Osteocyte (in vitro differentiated cells): Measurements from ENCODE around the gene TXNDC17. TPM values are rescaled to one million over a fixed set of nuclear protein-coding genes. Genes with fewer than 3 reads are reported as not detected.

Source experiments
- DNase-seq: peaks from one replicate; pipeline ENCODE4 v3.0.0; 2021; ENCODE audit warnings: mixed read lengths; ENCODE audit not compliant: unreplicated experiment; ENCODE audit errors: extremely low spot score
- H3K27ac Mint-ChIP-seq: one replicate; pipeline ENCODE4 v1.8.0; 2021; ENCODE audit warnings: mild to moderate bottlenecking, mixed read lengths; ENCODE audit not compliant: unreplicated experiment
- H3K27me3 Mint-ChIP-seq: one replicate; pipeline ENCODE4 v1.8.0; 2021; ENCODE audit warnings: mixed read lengths; ENCODE audit not compliant: unreplicated experiment
- H3K36me3 Mint-ChIP-seq: one replicate; pipeline ENCODE4 v1.8.0; 2021; ENCODE audit warnings: mixed read lengths; ENCODE audit not compliant: unreplicated experiment
- H3K4me1 Mint-ChIP-seq: one replicate; pipeline ENCODE4 v1.8.0; 2021; ENCODE audit warnings: mixed read lengths; ENCODE audit not compliant: unreplicated experiment
- H3K4me3 Mint-ChIP-seq: one replicate; pipeline ENCODE4 v1.8.0; 2021; ENCODE audit warnings: mild to moderate bottlenecking, moderate library complexity, mixed read lengths; ENCODE audit not compliant: unreplicated experiment
- H3K9me3 Mint-ChIP-seq: one replicate; pipeline ENCODE4 v1.8.0; 2021; ENCODE audit warnings: mixed read lengths; ENCODE audit not compliant: unreplicated experiment
- total RNA-seq: library from RNA; stranded (reverse); gene quantifications from 2 replicates; pipeline ENCODE4 v1.2.1, GENCODE V29; 2021
- TF ChIP-seq, protein P1 (sequence below): fragments of 200-600 bp; sonication (generic); IDR thresholded peaks from 2 replicates; pipeline ENCODE4 v1.5.0; 2021; ENCODE audit warnings: antibody characterized with exemption, mild to moderate bottlenecking, moderate library complexity

Gene TXNDC17
- total RNA-seq, 1 donor from 2014 or later, result 53.5 TPM

DNA sequence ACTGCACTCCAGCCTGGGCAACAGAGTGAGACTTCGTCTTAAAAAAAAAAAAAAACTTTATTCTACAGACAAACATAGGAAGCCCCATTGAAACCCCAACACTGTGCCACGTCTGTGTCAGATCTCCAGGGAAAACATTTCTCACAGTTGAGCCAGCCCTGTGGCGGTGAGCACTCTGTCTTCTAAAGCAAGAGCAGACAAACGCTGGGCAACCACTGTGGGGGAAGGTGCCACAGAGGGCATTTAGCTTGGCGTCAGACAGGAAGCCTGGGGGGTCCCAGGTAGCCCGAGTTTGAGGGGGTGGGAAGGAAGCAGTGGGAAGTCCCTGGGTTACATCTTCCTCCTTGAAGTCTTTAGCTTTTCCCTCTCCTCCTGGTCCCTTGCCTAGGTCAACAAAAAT, 26.7 kb downstream of the TXNDC17 start:
- DNase-seq, result no peak
- no peaks in the 10 kb centered on the region for H3K4me1 Mint-ChIP-seq
- peaks cover 25% of the 10 kb centered on the region for H3K27me3 Mint-ChIP-seq
- no peak overlapping the region for H3K4me3 Mint-ChIP-seq
- H3K9me3 Mint-ChIP-seq, result no peaks in the 10 kb centered on the region
- H3K36me3 Mint-ChIP-seq, result no peaks in the 10 kb centered on the region
- H3K27ac Mint-ChIP-seq, result no peak overlapping the region
- TF ChIP-seq, protein P1, sequence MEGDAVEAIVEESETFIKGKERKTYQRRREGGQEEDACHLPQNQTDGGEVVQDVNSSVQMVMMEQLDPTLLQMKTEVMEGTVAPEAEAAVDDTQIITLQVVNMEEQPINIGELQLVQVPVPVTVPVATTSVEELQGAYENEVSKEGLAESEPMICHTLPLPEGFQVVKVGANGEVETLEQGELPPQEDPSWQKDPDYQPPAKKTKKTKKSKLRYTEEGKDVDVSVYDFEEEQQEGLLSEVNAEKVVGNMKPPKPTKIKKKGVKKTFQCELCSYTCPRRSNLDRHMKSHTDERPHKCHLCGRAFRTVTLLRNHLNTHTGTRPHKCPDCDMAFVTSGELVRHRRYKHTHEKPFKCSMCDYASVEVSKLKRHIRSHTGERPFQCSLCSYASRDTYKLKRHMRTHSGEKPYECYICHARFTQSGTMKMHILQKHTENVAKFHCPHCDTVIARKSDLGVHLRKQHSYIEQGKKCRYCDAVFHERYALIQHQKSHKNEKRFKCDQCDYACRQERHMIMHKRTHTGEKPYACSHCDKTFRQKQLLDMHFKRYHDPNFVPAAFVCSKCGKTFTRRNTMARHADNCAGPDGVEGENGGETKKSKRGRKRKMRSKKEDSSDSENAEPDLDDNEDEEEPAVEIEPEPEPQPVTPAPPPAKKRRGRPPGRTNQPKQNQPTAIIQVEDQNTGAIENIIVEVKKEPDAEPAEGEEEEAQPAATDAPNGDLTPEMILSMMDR, result no peak

DNA sequence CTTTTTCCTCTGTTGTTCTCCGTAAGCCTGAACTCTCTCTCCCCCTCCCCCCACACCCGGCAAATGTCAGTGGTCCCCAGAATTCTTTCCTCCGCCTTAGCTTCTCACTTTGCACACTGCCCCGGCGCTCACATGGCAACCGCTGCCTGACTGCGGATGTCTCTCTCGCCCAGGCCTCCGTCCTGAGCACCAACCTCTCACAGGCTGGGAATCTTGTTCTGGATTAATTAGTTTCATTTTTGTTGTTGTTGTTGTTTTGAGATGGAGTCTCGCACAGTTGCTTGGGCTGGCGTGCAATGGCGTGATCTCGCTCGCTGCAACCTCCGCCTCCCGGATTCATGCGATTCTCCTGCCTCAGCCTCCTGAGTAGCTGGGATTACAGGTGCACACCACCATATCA, 27.4 kb downstream of the TXNDC17 start:
- Mint-ChIP-seq H3K27ac (no peak overlapping the region), H3K36me3 (no peaks in the 10 kb centered on the region), H3K4me3 (no peak overlapping the region), H3K9me3 (no peaks in the 10 kb centered on the region), H3K27me3 (peaks cover 20% of the 10 kb centered on the region), H3K4me1 (no peaks in the 10 kb centered on the region)
- TF ChIP-seq, protein P1, result no peak
- no peak for DNase-seq

DNA sequence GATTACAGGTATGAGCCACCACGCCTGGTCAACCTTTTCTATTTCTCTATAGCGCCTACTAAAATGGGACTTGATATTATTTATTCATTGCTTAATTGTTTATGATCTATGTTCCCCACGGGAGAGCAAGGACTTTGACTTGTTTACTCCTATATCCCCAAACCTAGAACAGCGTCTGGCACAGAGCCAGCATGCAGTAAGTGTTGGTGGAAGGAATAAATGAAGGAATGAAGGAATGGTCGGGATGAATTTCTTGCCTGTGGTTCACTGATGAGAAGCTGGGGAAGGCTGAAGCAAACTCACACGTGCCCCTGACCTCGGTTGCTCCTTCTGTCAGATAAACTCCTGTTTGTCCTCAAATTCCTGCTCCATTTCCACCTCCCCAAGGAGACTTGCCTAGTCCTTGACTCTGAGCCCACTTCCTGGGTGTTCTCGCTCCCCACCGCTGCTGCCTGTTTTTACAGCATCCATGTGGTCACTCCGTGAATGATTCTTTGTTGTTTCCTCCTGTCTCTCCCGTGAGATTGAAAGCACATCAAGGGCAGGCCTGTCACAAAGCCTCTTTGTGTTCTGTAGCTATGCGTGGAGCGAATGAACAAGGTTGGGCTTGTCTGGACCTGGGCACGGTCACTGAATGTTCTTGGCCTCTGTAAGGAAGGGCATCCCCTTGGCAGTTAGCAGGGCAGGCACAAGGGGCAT, 28.0 kb downstream of the TXNDC17 start:
- TF ChIP-seq, protein P1, result no peak
- Mint-ChIP-seq H3K4me1 (no peaks in the 10 kb centered on the region), H3K27me3 (peaks cover 20% of the 10 kb centered on the region), H3K36me3 (no peaks in the 10 kb centered on the region), H3K9me3 (no peaks in the 10 kb centered on the region), H3K27ac (no peak overlapping the region), H3K4me3 (no peak overlapping the region)
- DNase-seq, result no peak

DNA sequence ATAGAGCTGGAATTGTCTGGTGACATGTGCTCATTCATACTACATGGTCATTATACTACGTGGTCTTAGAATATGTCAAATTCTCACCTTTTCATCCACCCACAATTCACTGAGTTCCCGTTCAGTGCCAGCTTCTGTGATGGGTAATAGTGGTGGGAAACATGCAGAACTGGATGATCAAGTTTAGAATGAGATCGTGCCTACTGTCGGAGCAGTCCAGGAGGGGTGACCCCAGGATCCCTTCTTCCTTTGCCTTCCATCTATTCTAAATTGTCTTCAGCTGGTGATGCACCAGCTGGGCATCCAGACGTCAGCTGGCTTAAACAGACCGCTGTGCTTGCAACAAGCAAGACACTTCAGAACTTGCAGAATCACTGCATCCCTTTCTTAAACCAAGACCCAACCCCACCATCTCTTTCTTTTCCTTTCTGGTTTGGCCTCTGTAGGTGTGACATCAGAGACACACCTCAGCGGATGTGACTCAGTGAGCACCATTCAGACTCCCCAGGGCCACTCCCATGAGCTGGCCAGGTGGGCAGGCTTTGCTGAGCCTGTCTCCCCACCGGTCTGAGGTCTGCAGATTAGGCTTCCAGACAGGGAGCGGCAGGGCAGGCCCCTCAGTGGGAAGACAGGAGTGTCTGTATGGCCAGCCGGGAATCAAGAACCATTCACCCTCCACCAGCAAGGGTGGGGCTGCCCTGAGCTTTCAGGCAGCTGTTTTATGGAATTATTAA, 28.8 kb downstream of the TXNDC17 start:
- no peaks in the 10 kb centered on the region for H3K4me1 Mint-ChIP-seq
- H3K36me3 Mint-ChIP-seq, result no peaks in the 10 kb centered on the region
- H3K4me3 Mint-ChIP-seq, result no peak overlapping the region
- no peaks in the 10 kb centered on the region for H3K9me3 Mint-ChIP-seq
- DNase-seq, result no peak
- TF ChIP-seq, protein P1, result no peak
- no peak overlapping the region for H3K27ac Mint-ChIP-seq
- H3K27me3 Mint-ChIP-seq, result peaks cover 16% of the 10 kb centered on the region

DNA sequence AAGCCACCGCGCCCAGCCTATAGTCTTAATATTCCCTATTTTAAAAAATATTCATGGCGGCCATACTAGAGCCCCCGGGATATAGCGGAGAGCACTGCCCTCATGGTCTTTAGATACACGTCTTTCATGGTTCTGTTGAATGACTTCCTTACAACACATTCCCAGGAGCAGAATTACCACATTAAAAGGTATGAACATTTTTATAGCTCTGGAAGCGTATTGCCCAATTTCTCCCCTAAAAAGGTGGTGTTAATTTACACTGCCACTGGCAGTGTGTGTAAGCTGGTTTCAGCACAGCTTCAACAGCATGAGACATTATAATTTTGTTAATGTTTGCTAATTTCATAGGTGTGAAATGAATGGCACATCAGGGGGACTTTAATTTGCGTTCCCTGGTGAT, 29.7 kb downstream of the TXNDC17 start:
- no peak overlapping the region for H3K27ac Mint-ChIP-seq
- TF ChIP-seq, protein P1, result no peak

More for the DNA sequence above, 29.7 kb downstream of the TXNDC17 start:
- Mint-ChIP-seq H3K4me3 (no peak overlapping the region), H3K27me3 (peaks cover 16% of the 10 kb centered on the region), H3K4me1 (no peaks in the 10 kb centered on the region), H3K36me3 (no peaks in the 10 kb centered on the region), H3K9me3 (no peaks in the 10 kb centered on the region)
- no peak for DNase-seq
